ENCODE data around the gene JARID2.

The JARID2 gene

GRCh38 chr6:15247500-15248450 lies 1.9 kb downstream of the JARID2 start:
- DNase-seq (ENCODE audit: low read depth), result no peak
- peak overlapping the region; percentile 74 for H3K4me3 ChIP-seq (ENCODE audit: low read length)
- TF ChIP-seq CTCF (conservative IDR thresholded peaks at IDR 0.05; ENCODE audit: low read depth, low read length), result no peak

GRCh38 chr6:15248451-15249370 lies 2.8 kb downstream of the JARID2 start:
- peak; percentile 41 for TF ChIP-seq CTCF (conservative IDR thresholded peaks at IDR 0.05; ENCODE audit: low read depth, low read length)
- peak; percentile 74 for DNase-seq (ENCODE audit: low read depth)
- peak overlapping the region; percentile 78 for H3K4me3 ChIP-seq (ENCODE audit: low read length)

- TF ChIP-seq CTCF (conservative IDR thresholded peaks at IDR 0.05; ENCODE audit: low read depth, low read length), result no peak
- no peak for DNase-seq (ENCODE audit: low read depth)
- H3K4me3 ChIP-seq (ENCODE audit: low read length), result peak overlapping the region; percentile 78
Observed at GRCh38 chr6:15249371-15250019, 3.6 kb downstream of the JARID2 start.

GRCh38 chr6:15250187-15251168 lies 4.6 kb downstream of the JARID2 start:
- no peak for DNase-seq (ENCODE audit: low read depth)
- no peak overlapping the region for H3K4me3 ChIP-seq (ENCODE audit: low read length)
- TF ChIP-seq CTCF (conservative IDR thresholded peaks at IDR 0.05; ENCODE audit: low read depth, low read length), result no peak

GRCh38 chr6:15252195-15252594 lies 6.3 kb downstream of the JARID2 start:
- TF ChIP-seq CTCF (conservative IDR thresholded peaks at IDR 0.05; ENCODE audit: low read depth, low read length), result no peak
- no peak for DNase-seq (ENCODE audit: low read depth)
- H3K4me3 ChIP-seq (ENCODE audit: low read length), result no peak overlapping the region
